GM23338 (cell line): ENCODE data around the gene GPR78. TPM values are rescaled to one million over a fixed set of nuclear protein-coding genes. Genes with fewer than 3 reads are reported as not detected.

ENCODE experiments used
- ATAC-seq: fragments of 200-7000 bp; cut with Tn5 transposase; 3 replicates; pipeline ENCODE4 v1.9.1; 2020
- DNase-seq: peaks from one replicate; pipeline ENCODE4 v3.0.0-alpha.2; 2015; ENCODE audit warnings: low spot score
- H2AFZ ChIP-seq: fragments of 200-600 bp; sonication (generic); 2 replicates; pipeline ENCODE4 v1.8.0; 2016; ENCODE audit warnings: antibody characterized with exemption, mild to moderate bottlenecking, moderate library complexity
- H3F3A ChIP-seq: fragments of 200-600 bp; sonication (generic); replicated peaks from 2 replicates; pipeline ENCODE4 v1.8.0; 2017; ENCODE audit warnings: antibody characterized with exemption, mixed run types, low read depth
- H3K27ac ChIP-seq: fragments of 200-600 bp; sonication (generic); 2 replicates; pipeline ENCODE4 v1.6.1; 2016; ENCODE audit warnings: low read depth
- H3K27me3 ChIP-seq: fragments of 200-600 bp; sonication (generic); 2 replicates; pipeline ENCODE4 v1.8.0; 2016; ENCODE audit warnings: mild to moderate bottlenecking, mixed run types, moderate library complexity; ENCODE audit not compliant: insufficient read depth
- H3K36me3 ChIP-seq: fragments of 200-600 bp; sonication (generic); 2 replicates; pipeline ENCODE4 v1.8.0; 2016; ENCODE audit warnings: mild to moderate bottlenecking; ENCODE audit not compliant: insufficient read depth
- H3K4me1 ChIP-seq: fragments of 200-600 bp; sonication (generic); 2 replicates; pipeline ENCODE4 v1.8.0; 2016; ENCODE audit warnings: mild to moderate bottlenecking, moderate library complexity; ENCODE audit not compliant: insufficient read depth
- H3K4me2 ChIP-seq: fragments of 200-600 bp; sonication (generic); 2 replicates; pipeline ENCODE4 v1.7.1; 2017; ENCODE audit warnings: mixed run types
- H3K4me3 ChIP-seq: fragments of 200-600 bp; sonication (generic); 2 replicates; pipeline ENCODE4 v1.6.1; 2016; ENCODE audit warnings: mixed run types
- H3K79me2 ChIP-seq: fragments of 200-600 bp; sonication (generic); replicated peaks from 2 replicates; pipeline ENCODE4 v1.8.0; 2017; ENCODE audit warnings: mild to moderate bottlenecking; ENCODE audit not compliant: insufficient read depth
- H3K9me2 ChIP-seq: fragments of 200-600 bp; sonication (generic); 2 replicates; pipeline ENCODE4 v1.8.0; 2017; ENCODE audit not compliant: insufficient read depth
- H4K20me1 ChIP-seq: fragments of 200-600 bp; sonication (generic); replicated peaks from 2 replicates; pipeline ENCODE4 v1.8.0; 2017; ENCODE audit warnings: mild to moderate bottlenecking; ENCODE audit not compliant: insufficient read depth
- H3K27ac Mint-ChIP-seq: 2 replicates; pipeline ENCODE4 v1.8.0; 2020; ENCODE audit warnings: inconsistent platforms, mild to moderate bottlenecking, moderate library complexity, mixed read lengths
- H3K27me3 Mint-ChIP-seq: 3 replicates; pipeline ENCODE4 v1.8.0; 2022; ENCODE audit warnings: low read depth, mild to moderate bottlenecking, moderate library complexity, mixed read lengths, inconsistent platforms; ENCODE audit not compliant: insufficient read depth, poor library complexity
- H3K36me3 Mint-ChIP-seq: 3 replicates; pipeline ENCODE4 v1.8.0; 2021; ENCODE audit warnings: low read depth, mild to moderate bottlenecking, inconsistent platforms, moderate library complexity, mixed read lengths
- H3K4me1 Mint-ChIP-seq: 3 replicates; pipeline ENCODE4 v1.8.0; 2020; ENCODE audit warnings: mild to moderate bottlenecking, inconsistent platforms, mixed read lengths
- H3K4me3 Mint-ChIP-seq: 3 replicates; pipeline ENCODE4 v1.8.0; 2021; ENCODE audit warnings: moderate library complexity, mild to moderate bottlenecking, inconsistent platforms, mixed read lengths
- H3K9me3 Mint-ChIP-seq: 3 replicates; pipeline ENCODE4 v1.8.0; 2020; ENCODE audit warnings: moderate library complexity, mild to moderate bottlenecking, inconsistent platforms, mixed read lengths
- POLR2AphosphoS5 ChIP-seq: IDR thresholded peaks from 2 replicates; pipeline ENCODE4 v1.6.1; 2016; ENCODE audit warnings: antibody characterized with exemption, low read depth
- REST ChIP-seq: IDR thresholded peaks from one replicate; pipeline ENCODE4 v1.6.1; 2018; ENCODE audit warnings: antibody characterized with exemption; ENCODE audit not compliant: unreplicated experiment
- STAT1 ChIP-seq: IDR thresholded peaks from one replicate; pipeline ENCODE4 v1.6.1; 2016; ENCODE audit warnings: antibody characterized with exemption; ENCODE audit not compliant: unreplicated experiment
- polyA plus RNA-seq: library from polyadenylated mRNA; unstranded; fragments of >200 nt; fragmentation: Nextera tagmentation; extraction: Ambion mirVana; gene quantifications from 2 replicates; pipeline ENCODE4 v1.2.1, GENCODE V29; 2016
- total RNA-seq: library from RNA; depleted of rRNA; stranded (reverse); fragments of >200 nt; shearing (Covaris generic); gene quantifications from 2 replicates; pipeline ENCODE4 v1.2.3, GENCODE V29; 2014
- TF ChIP-seq, protein P1 (sequence below): fragments of 250-450 bp; sonication (Bioruptor Pico); IDR thresholded peaks from 2 replicates; pipeline ENCODE4 v1.5.0; 2020; ENCODE audit warnings: mild to moderate bottlenecking, moderate library complexity
- TF ChIP-seq, protein P2 (sequence below), 2 experiments: fragments of 200-600 bp in 1 of 2; sonication (generic) in 1 of 2; conservative IDR thresholded peaks; 2 replicates each; pipeline versions ENCODE4 v1.5.1 to v1.6.1; 2016 to 2017; ENCODE audit warnings: antibody characterized with exemption in 2 of 2, low read depth in 2 of 2, mild to moderate bottlenecking in 2 of 2, moderate library complexity in 1 of 2

GPR78 gene
- total and polyA plus RNA-seq, 2 experiments from 2014 or later, result 0.82 to 2.7 TPM

- no peak for ATAC-seq
- Mint-ChIP-seq H3K9me3 (no peaks in the 10 kb centered on the region; the same call in 1 of the 3 replicates), H3K27ac (no peak overlapping the region), H3K36me3 (no peaks in the 10 kb centered on the region; the same call in 2 of the 3 replicates), H3K27me3 (peaks cover 19% of the 10 kb centered on the region), H3K4me3 (no peak overlapping the region), H3K4me1 (peaks cover 30% of the 10 kb centered on the region)
- no peaks in the 10 kb centered on the region for H3K27me3 ChIP-seq
- no peak for TF ChIP-seq REST
- TF ChIP-seq POLR2AphosphoS5, result no peak
- TF ChIP-seq STAT1, result no peak
- no peak overlapping the region for H3K4me3 ChIP-seq
- H3K9me2 ChIP-seq, result no peaks in the 10 kb centered on the region
- no peaks in the 10 kb centered on the region for H4K20me1 ChIP-seq
- H3K36me3 ChIP-seq, result no peaks in the 10 kb centered on the region
- H3F3A ChIP-seq, result no peaks in the 10 kb centered on the region
- H3K27ac ChIP-seq, result no peak overlapping the region
- H2AFZ ChIP-seq, result no peak overlapping the region
- peaks cover 19% of the 10 kb centered on the region; the same call in 1 of the 2 replicates for H3K4me1 ChIP-seq
- no peak for DNase-seq
- no peak overlapping the region for H3K4me2 ChIP-seq
- no peaks in the 10 kb centered on the region for H3K79me2 ChIP-seq
These were observed 21.9 kb upstream of the GPR78 start for GRCh38 chr4:8558080-8558960.

- Histone ChIP-seq H2AFZ (no peak overlapping the region), H3F3A (no peaks in the 10 kb centered on the region), H3K79me2 (no peaks in the 10 kb centered on the region), H3K4me3 (no peak overlapping the region), H3K36me3 (no peaks in the 10 kb centered on the region), H3K4me2 (no peak overlapping the region), H3K27ac (no peak overlapping the region), H4K20me1 (no peaks in the 10 kb centered on the region), H3K9me2 (no peaks in the 10 kb centered on the region), H3K27me3 (no peaks in the 10 kb centered on the region), H3K4me1 (peaks cover 19% of the 10 kb centered on the region; the same call in 1 of the 2 replicates)
- H3K36me3 Mint-ChIP-seq, result no peaks in the 10 kb centered on the region; the same call in 2 of the 3 replicates
- no peak for ATAC-seq
- H3K27ac Mint-ChIP-seq, result no peak overlapping the region
- H3K4me1 Mint-ChIP-seq, result peaks cover 27% of the 10 kb centered on the region
- H3K9me3 Mint-ChIP-seq, result no peaks in the 10 kb centered on the region; the same call in 1 of the 3 replicates
- peaks cover 19% of the 10 kb centered on the region for H3K27me3 Mint-ChIP-seq
- TF ChIP-seq, protein P1, sequence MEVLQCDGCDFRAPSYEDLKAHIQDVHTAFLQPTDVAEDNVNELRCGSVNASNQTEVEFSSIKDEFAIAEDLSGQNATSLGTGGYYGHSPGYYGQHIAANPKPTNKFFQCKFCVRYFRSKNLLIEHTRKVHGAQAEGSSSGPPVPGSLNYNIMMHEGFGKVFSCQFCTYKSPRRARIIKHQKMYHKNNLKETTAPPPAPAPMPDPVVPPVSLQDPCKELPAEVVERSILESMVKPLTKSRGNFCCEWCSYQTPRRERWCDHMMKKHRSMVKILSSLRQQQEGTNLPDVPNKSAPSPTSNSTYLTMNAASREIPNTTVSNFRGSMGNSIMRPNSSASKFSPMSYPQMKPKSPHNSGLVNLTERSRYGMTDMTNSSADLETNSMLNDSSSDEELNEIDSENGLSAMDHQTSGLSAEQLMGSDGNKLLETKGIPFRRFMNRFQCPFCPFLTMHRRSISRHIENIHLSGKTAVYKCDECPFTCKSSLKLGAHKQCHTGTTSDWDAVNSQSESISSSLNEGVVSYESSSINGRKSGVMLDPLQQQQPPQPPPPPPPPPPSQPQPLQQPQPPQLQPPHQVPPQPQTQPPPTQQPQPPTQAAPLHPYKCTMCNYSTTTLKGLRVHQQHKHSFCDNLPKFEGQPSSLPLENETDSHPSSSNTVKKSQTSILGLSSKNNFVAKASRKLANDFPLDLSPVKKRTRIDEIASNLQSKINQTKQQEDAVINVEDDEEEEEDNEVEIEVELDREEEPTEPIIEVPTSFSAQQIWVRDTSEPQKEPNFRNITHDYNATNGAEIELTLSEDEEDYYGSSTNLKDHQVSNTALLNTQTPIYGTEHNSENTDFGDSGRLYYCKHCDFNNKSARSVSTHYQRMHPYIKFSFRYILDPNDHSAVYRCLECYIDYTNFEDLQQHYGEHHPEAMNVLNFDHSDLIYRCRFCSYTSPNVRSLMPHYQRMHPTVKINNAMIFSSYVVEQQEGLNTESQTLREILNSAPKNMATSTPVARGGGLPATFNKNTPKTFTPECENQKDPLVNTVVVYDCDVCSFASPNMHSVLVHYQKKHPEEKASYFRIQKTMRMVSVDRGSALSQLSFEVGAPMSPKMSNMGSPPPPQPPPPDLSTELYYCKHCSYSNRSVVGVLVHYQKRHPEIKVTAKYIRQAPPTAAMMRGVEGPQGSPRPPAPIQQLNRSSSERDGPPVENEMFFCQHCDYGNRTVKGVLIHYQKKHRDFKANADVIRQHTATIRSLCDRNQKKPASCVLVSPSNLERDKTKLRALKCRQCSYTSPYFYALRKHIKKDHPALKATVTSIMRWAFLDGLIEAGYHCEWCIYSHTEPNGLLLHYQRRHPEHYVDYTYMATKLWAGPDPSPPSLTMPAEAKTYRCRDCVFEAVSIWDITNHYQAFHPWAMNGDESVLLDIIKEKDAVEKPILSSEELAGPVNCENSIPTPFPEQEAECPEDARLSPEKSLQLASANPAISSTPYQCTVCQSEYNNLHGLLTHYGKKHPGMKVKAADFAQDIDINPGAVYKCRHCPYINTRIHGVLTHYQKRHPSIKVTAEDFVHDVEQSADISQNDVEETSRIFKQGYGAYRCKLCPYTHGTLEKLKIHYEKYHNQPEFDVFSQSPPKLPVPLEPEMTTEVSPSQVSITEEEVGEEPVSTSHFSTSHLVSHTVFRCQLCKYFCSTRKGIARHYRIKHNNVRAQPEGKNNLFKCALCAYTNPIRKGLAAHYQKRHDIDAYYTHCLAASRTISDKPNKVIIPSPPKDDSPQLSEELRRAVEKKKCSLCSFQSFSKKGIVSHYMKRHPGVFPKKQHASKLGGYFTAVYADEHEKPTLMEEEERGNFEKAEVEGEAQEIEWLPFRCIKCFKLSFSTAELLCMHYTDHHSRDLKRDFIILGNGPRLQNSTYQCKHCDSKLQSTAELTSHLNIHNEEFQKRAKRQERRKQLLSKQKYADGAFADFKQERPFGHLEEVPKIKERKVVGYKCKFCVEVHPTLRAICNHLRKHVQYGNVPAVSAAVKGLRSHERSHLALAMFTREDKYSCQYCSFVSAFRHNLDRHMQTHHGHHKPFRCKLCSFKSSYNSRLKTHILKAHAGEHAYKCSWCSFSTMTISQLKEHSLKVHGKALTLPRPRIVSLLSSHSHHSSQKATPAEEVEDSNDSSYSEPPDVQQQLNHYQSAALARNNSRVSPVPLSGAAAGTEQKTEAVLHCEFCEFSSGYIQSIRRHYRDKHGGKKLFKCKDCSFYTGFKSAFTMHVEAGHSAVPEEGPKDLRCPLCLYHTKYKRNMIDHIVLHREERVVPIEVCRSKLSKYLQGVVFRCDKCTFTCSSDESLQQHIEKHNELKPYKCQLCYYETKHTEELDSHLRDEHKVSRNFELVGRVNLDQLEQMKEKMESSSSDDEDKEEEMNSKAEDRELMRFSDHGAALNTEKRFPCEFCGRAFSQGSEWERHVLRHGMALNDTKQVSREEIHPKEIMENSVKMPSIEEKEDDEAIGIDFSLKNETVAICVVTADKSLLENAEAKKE (CRISPR knock-in tag), result no peak
- TF ChIP-seq, protein P2, sequence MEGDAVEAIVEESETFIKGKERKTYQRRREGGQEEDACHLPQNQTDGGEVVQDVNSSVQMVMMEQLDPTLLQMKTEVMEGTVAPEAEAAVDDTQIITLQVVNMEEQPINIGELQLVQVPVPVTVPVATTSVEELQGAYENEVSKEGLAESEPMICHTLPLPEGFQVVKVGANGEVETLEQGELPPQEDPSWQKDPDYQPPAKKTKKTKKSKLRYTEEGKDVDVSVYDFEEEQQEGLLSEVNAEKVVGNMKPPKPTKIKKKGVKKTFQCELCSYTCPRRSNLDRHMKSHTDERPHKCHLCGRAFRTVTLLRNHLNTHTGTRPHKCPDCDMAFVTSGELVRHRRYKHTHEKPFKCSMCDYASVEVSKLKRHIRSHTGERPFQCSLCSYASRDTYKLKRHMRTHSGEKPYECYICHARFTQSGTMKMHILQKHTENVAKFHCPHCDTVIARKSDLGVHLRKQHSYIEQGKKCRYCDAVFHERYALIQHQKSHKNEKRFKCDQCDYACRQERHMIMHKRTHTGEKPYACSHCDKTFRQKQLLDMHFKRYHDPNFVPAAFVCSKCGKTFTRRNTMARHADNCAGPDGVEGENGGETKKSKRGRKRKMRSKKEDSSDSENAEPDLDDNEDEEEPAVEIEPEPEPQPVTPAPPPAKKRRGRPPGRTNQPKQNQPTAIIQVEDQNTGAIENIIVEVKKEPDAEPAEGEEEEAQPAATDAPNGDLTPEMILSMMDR (conservative IDR thresholded peaks at IDR 0.05; ENCODE audit: low read depth in 2 of 2), result no peak
- no peak overlapping the region for H3K4me3 Mint-ChIP-seq
- DNase-seq, result no peak
These were observed 21.2 kb upstream of the GPR78 start for GRCh38 chr4:8559011-8559410.
